Activated T-helper 2 cell treated with anti-CD3 and anti-CD28 coated beads, Interferon-gamma antibody, Interleukin-2, Interleukin-4, amounts not matched to agents 10 μg/mL and 5 μg/mL and 100 μg/mL, durations not matched to agents 14 hours and 24 hours and 36 hours (primary cell): ENCODE measurements around the gene MPC1. TPM values are rescaled to one million over a fixed set of nuclear protein-coding genes. Genes with fewer than 3 reads are reported as not detected.
"Not testable (repeated sequence)": the region's sequence is repeated elsewhere in the genome, so short reads cannot be mapped to it uniquely, and the experiment has no call there.

ENCODE experiments used
- DNase-seq: peaks from one replicate; pipeline ENCODE4 v3.0.0; 2021; ENCODE audit warnings: low spot score
- H3K27ac Mint-ChIP-seq: one replicate; pipeline ENCODE4 v1.8.0; 2021; ENCODE audit warnings: mixed read lengths
- H3K27me3 Mint-ChIP-seq: one replicate; pipeline ENCODE4 v1.8.0; 2021; ENCODE audit warnings: low read depth, mixed read lengths
- H3K36me3 Mint-ChIP-seq: one replicate; pipeline ENCODE4 v1.8.0; 2021; ENCODE audit warnings: low read depth, mixed read lengths
- H3K4me1 Mint-ChIP-seq: one replicate; pipeline ENCODE4 v1.8.0; 2021; ENCODE audit warnings: low read depth, mixed read lengths
- H3K4me3 Mint-ChIP-seq: one replicate; pipeline ENCODE4 v1.8.0; 2021; ENCODE audit warnings: low read depth, mild to moderate bottlenecking, moderate library complexity, mixed read lengths
- H3K9me3 Mint-ChIP-seq: one replicate; pipeline ENCODE4 v1.8.0; 2021; ENCODE audit warnings: mixed read lengths
- intact Hi-C: fragments of 100-400 bp; cut with micrococcal nuclease; formaldehyde crosslinking; loops from one replicate; pipeline ENCODE4 v1.15.1; 2023
- total RNA-seq: library from RNA; stranded (reverse); gene quantifications from 2 replicates; pipeline ENCODE4 v1.2.3, GENCODE V29; 2022

The MPC1 gene
- total RNA-seq, 1 donor from 2014 or later: 20.3 TPM

GRCh38 chr6:166346449-166346848 is 36.3 kb downstream of the MPC1 start:
- H3K36me3 Mint-ChIP-seq: peaks cover 8% of the 10 kb centered on the region
- intact Hi-C loops: no loop called here
- H3K27ac Mint-ChIP-seq: no peak overlapping the region
- DNase-seq: no peak
- H3K4me1 Mint-ChIP-seq: peaks cover 11% of the 10 kb centered on the region
- peaks cover 2% of the 10 kb centered on the region for H3K27me3 Mint-ChIP-seq
- H3K4me3 Mint-ChIP-seq: no peak overlapping the region
- peaks cover 23% of the 10 kb centered on the region for H3K9me3 Mint-ChIP-seq

- peaks cover 20% of the 10 kb centered on the region for H3K9me3 Mint-ChIP-seq
- H3K4me1 Mint-ChIP-seq: peaks cover 11% of the 10 kb centered on the region
- DNase-seq, H3K36me3 Mint-ChIP-seq, H3K27ac Mint-ChIP-seq, H3K4me3 Mint-ChIP-seq, intact Hi-C loops, H3K27me3 Mint-ChIP-seq: not testable (repeated sequence)
These were observed 37.1 kb downstream of the MPC1 start for GRCh38 chr6:166345672-166346071.

- not testable (repeated sequence) for DNase-seq, H3K27ac Mint-ChIP-seq, H3K4me3 Mint-ChIP-seq, H3K36me3 Mint-ChIP-seq, H3K27me3 Mint-ChIP-seq
- Mint-ChIP-seq H3K4me1 (peaks cover 11% of the 10 kb centered on the region), H3K9me3 (peaks cover 15% of the 10 kb centered on the region)
- intact Hi-C loops: loop anchor here (5.0 kb wide), 2 partner anchors 282 to 607 kb away; partner anchors contain the start of gene RPS6KA2
These were observed 37.8 kb downstream of the MPC1 start for GRCh38 chr6:166344921-166345320.

- H3K36me3 Mint-ChIP-seq: peaks cover 4% of the 10 kb centered on the region
- H3K4me1 Mint-ChIP-seq: peaks cover 11% of the 10 kb centered on the region
- peaks cover 2% of the 10 kb centered on the region for H3K27me3 Mint-ChIP-seq
- no peak for DNase-seq
- intact Hi-C loops: loop anchor here (5.0 kb wide), 2 partner anchors 283 to 608 kb away; partner anchors contain the start of gene RPS6KA2
- no peak overlapping the region for H3K4me3 Mint-ChIP-seq
- no peak overlapping the region for H3K27ac Mint-ChIP-seq
- H3K9me3 Mint-ChIP-seq: peaks cover 8% of the 10 kb centered on the region
These were observed 38.5 kb downstream of the MPC1 start for GRCh38 chr6:166344240-166344639.

GRCh38 chr6:166343150-166343487 is 39.6 kb downstream of the MPC1 start:
- intact Hi-C loops: loop anchor here (5.0 kb wide), 2 partner anchors 284 to 609 kb away; partner anchors contain the start of gene RPS6KA2
- H3K36me3 Mint-ChIP-seq: peaks cover 4% of the 10 kb centered on the region
- H3K4me3 Mint-ChIP-seq: peak overlapping the region; percentile 89
- H3K4me1 Mint-ChIP-seq: peaks cover 8% of the 10 kb centered on the region
- H3K9me3 Mint-ChIP-seq: peaks cover 4% of the 10 kb centered on the region
- DNase-seq: no peak
- H3K27me3 Mint-ChIP-seq: peaks cover 2% of the 10 kb centered on the region
- no peak overlapping the region for H3K27ac Mint-ChIP-seq

- Mint-ChIP-seq H3K36me3 (peaks cover 8% of the 10 kb centered on the region), H3K27ac (peak within 1 kb of the TSS; percentile 86), H3K4me1 (peaks cover 4% of the 10 kb centered on the region), H3K9me3 (no peaks in the 10 kb centered on the region), H3K27me3 (peaks cover 2% of the 10 kb centered on the region), H3K4me3 (peak within 1 kb of the TSS; percentile 89)
- peak; percentile 81 for DNase-seq
- intact Hi-C loops: loop anchor here (1.0 to 5.0 kb wide), 3 partner anchors 40 to 610 kb away; partner anchors contain the start of genes MPC1 and RPS6KA2
These were observed 40.2 kb downstream of the MPC1 start, which contains the start of gene SFT2D1 for GRCh38 chr6:166342349-166343149. Gene SFT2D1 (minus strand): TSS chr6:166342545. CDS start chr6:166342481, 64 bp downstream.

- Mint-ChIP-seq H3K36me3 (peaks cover 13% of the 10 kb centered on the region), H3K27me3 (peaks cover 2% of the 10 kb centered on the region), H3K9me3 (no peaks in the 10 kb centered on the region), H3K4me1 (peaks cover 7% of the 10 kb centered on the region), H3K27ac (peak overlapping the region; percentile 86), H3K4me3 (peak overlapping the region; percentile 89)
- no peak for DNase-seq
- intact Hi-C loops: loop anchor here (1.0 to 5.0 kb wide), 4 partner anchors 9 to 610 kb away; partner anchors contain the start of genes MPC1 and RPS6KA2
These were observed 40.8 kb downstream of the MPC1 start for GRCh38 chr6:166341977-166342348.

DNA sequence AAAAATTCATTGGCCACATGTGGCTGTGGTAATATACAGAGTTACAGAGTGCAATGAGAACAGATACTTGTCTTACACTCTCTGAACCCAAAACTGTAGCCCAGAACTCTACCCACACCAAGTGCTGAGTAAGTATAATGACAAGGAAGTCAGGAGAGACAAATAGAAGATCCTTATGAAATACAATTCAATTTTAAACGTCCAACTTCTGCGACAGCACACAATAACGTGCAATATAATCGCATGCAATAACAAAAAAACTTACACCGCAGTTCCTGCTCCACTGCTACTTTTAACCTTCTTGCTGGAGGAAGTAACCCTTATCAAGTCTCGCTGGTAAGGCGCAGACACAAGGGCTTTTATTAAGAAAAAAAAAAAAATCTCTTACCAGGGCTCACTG is 41.3 kb downstream of the MPC1 start:
- Mint-ChIP-seq H3K4me3 (peak overlapping the region; percentile 89), H3K36me3 (peaks cover 13% of the 10 kb centered on the region), H3K27ac (peak overlapping the region; percentile 86), H3K4me1 (peaks cover 7% of the 10 kb centered on the region), H3K9me3 (no peaks in the 10 kb centered on the region), H3K27me3 (peaks cover 2% of the 10 kb centered on the region)
- DNase-seq: no peak
- intact Hi-C loops: loop anchor here (1.0 to 5.0 kb wide), 3 partner anchors 8 to 611 kb away; partner anchors contain the start of gene RPS6KA2

DNA sequence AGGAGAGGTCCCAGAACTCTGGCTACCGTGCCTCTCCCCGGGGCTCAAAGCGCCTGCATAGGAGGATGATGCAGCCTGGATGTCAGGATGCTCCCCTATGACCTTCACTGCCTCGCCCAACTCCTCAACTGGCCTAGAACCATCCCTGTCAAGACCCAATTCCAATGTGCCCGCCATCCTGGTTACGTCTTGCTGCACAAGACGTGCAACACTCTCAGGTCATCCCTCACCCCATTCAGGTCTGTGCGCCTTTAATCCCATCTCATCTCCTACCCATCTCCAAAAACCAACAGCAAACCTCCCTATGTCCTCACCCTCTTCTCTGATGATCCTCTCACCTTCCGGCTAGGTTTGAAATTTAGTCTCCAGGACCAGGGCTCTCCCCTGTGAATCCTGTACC is 43.9 kb downstream of the MPC1 start:
- no peak overlapping the region for H3K4me3 Mint-ChIP-seq
- DNase-seq: no peak
- H3K36me3 Mint-ChIP-seq: peaks cover 30% of the 10 kb centered on the region
- intact Hi-C loops: no loop called here
- no peaks in the 10 kb centered on the region for H3K27me3 Mint-ChIP-seq
- no peaks in the 10 kb centered on the region for H3K9me3 Mint-ChIP-seq
- H3K27ac Mint-ChIP-seq: no peak overlapping the region
- peaks cover 23% of the 10 kb centered on the region for H3K4me1 Mint-ChIP-seq

DNA sequence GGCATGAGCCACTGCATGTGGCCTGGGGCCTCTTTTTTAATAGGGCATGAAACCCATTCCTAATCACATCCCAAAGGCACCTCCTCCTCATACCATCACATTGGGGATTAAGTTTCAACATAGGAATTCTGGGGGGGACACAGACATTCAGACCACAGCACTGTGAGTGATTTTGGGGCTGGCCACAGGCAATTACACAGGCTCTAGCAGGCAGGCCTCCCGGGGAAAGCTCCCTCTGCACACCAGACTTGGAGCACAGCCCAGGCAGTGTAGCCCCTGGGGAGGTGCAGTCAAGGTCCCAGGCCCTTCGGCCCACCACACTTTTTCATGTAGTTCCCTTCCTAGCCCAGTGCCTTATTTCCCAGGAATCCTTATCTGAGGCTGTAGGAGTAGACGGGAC is 45.9 kb downstream of the MPC1 start:
- H3K9me3 Mint-ChIP-seq: no peaks in the 10 kb centered on the region
- no peak overlapping the region for H3K4me3 Mint-ChIP-seq
- peaks cover 38% of the 10 kb centered on the region for H3K4me1 Mint-ChIP-seq
- peaks cover 43% of the 10 kb centered on the region for H3K36me3 Mint-ChIP-seq
- DNase-seq: no peak
- no peak overlapping the region for H3K27ac Mint-ChIP-seq
- intact Hi-C loops: no loop called here
- H3K27me3 Mint-ChIP-seq: no peaks in the 10 kb centered on the region

DNA sequence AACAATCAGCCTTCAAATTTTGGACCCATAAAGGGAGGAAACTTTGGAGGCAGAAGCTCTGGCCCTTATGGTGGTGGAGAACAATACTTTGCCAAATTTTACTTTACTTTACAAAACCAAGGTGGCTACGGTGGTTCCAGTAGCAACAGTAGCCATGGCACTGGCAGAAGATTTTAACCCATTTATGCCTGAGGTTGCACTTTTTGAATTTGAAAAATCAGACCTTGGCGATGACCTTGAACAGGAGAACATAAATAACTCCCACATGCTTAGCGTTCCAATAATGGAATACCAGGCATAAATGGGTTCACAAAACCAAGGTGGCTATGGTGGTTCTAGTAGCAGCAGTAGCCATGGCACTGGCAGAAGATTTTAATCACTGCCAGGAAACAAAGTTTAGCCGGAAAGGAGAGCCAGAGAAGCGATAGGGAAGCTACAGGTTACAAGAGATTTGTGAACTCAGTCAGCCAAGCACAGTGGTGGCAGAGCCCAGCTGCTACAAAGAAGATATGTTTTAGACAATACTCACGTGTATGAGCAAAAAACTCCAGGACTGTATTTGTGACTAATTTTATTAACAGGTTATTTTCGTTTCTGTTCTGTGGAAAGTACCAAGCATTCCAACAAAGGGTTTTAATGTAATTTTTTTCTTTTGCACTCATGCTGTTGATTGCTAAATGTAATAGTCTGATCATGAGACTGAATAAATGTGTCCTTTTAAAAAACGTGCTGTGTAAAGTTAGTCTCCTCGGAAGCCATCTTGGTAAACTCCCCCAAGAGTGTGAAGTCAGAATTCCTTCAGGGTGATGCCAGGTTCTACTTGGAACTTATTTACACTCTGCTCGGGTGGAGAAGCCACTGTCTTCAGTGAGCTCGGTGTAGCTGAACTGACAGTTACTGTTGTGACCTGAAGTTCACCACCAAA is 47.1 kb downstream of the MPC1 start:
- Mint-ChIP-seq H3K9me3 (no peaks in the 10 kb centered on the region), H3K27me3 (no peaks in the 10 kb centered on the region), H3K4me3 (no peak overlapping the region), H3K27ac (no peak overlapping the region), H3K4me1 (peaks cover 38% of the 10 kb centered on the region), H3K36me3 (peaks cover 42% of the 10 kb centered on the region)
- no peak for DNase-seq
- intact Hi-C loops: no loop called here

DNA sequence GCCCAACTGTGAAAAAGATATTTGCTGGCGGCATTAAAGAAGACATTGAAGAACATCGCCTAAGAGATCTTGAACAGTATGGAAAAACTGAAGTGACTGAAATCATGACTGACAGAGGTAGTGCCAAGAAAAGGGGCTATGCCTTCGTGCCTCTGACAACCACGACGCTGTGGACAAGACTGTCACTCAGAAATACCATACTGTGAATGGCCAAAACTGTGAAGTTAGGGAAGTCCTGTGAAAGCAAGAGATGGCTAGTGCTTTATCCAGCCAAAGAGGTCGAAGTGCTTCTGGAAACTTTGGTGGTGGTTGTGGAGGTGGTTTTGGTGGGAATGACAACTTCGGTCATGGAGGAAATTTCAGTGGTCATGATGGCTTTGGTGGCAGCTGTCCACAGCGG is 47.9 kb downstream of the MPC1 start:
- intact Hi-C loops: no loop called here
- peaks cover 38% of the 10 kb centered on the region for H3K4me1 Mint-ChIP-seq

More for the DNA sequence above, 47.9 kb downstream of the MPC1 start:
- Mint-ChIP-seq H3K4me3 (no peak overlapping the region), H3K9me3 (no peaks in the 10 kb centered on the region), H3K27ac (no peak overlapping the region), H3K36me3 (peaks cover 42% of the 10 kb centered on the region), H3K27me3 (no peaks in the 10 kb centered on the region)
- no peak for DNase-seq
